ENCODE measurements around the gene LRRC7.
"Not testable (repeated sequence)": the region's sequence is repeated elsewhere in the genome, so short reads cannot be mapped to it uniquely, and the experiment has no call there.

LRRC7 gene

DNA sequence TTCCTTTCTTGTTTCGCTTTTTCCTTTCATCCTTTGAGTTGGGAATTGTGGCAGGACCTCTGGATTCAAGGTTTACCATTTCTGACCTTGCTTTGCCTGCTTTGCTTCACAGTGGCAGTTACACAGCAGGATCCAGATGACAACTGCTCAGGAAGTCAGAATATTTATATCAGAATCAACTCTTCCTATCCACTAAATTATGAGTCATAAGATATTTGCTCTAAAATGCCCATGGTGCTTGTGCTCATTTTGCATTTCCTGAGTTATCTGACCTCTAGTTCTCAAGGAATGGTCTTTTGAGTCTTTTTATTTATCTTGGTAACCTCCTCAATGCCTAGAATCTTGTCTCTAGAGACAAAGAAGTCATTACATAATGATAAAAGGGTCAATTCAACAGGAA lies 290.8 kb downstream of the LRRC7 start:
- H3K27ac ChIP-seq: no peak overlapping the region
- TF ChIP-seq, protein P1, sequence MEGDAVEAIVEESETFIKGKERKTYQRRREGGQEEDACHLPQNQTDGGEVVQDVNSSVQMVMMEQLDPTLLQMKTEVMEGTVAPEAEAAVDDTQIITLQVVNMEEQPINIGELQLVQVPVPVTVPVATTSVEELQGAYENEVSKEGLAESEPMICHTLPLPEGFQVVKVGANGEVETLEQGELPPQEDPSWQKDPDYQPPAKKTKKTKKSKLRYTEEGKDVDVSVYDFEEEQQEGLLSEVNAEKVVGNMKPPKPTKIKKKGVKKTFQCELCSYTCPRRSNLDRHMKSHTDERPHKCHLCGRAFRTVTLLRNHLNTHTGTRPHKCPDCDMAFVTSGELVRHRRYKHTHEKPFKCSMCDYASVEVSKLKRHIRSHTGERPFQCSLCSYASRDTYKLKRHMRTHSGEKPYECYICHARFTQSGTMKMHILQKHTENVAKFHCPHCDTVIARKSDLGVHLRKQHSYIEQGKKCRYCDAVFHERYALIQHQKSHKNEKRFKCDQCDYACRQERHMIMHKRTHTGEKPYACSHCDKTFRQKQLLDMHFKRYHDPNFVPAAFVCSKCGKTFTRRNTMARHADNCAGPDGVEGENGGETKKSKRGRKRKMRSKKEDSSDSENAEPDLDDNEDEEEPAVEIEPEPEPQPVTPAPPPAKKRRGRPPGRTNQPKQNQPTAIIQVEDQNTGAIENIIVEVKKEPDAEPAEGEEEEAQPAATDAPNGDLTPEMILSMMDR (conservative IDR thresholded peaks at IDR 0.05): no peak

DNA sequence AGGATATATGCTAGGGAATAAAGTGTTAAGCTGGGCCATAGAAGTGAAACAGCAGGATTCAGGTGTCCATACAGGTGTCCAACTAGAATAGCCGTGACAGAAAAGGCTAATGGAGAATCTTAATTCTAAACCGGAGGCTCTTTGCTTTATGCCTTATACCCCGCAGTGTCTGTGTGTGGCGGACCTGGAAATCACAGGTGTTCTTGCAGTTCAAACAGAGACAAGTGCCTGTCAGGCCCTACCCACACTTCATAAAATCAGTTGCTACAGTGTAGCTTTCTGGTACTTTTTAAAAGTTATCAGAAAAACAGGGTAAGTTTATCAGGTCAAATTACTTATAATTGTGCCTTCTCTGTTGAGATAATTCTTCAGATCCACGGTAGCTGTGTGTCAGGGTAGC lies 293.9 kb downstream of the LRRC7 start:
- TF ChIP-seq, protein P1 (conservative IDR thresholded peaks at IDR 0.05): no peak
- H3K27ac ChIP-seq: no peak overlapping the region

DNA sequence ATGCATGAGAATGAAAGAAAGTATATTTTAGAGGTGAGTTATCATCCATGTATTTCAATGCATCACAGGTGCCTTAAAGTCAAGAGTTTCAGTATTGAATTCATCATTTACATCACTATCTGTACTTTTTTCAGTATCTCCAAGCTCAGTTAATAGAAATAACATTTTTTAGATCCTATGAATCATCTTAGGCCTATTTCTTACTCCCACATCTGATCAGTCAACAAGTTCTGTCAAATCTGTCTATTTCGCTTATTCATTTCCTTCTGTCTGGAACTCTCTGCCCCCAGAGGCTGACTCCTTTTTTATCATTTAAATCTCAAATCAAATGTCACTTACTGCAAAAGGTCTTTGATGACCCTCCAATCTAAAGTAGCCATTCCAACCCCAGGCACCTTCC lies 295.2 kb downstream of the LRRC7 start:
- no peak overlapping the region for H3K27ac ChIP-seq
- TF ChIP-seq, protein P1 (conservative IDR thresholded peaks at IDR 0.05): no peak

DNA sequence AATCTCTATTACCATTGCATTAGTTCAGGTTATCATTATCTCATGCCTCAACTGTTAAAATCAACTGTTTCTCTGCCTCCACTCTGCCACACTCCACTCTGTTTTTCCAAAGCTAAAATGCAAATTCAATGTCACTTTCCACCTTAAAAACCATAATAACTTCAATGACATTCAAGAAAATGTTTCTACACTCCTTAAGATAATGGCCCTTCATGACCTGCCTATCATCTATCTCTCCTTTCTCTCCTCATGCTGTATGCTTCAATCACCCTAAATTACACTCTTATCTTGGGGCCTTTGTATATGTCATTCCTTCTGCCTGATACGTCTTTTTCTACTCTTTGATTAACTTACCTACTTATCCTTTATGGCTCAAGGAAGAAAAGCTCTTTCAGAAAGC lies 296.0 kb downstream of the LRRC7 start:
- TF ChIP-seq, protein P1 (conservative IDR thresholded peaks at IDR 0.05): no peak

DNA sequence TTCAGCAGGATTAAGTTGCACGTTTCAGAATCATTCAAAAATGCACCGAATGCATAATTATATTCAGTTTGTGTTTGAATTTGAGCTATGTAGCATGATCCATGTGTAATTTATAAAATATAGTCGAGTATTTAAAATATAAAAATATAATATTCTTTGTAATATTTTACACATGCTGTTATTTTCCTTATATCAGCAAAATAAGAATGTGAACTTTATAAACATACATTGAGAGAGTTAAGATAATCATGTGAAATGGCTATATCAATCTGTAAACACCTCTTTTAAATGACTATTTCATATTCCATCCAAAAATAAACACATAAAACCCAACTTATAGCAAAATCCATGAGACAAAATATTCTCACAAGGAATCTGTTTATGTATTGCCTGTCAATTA lies 303.7 kb downstream of the LRRC7 start:
- no peak overlapping the region for H3K27ac ChIP-seq
- TF ChIP-seq, protein P1 (conservative IDR thresholded peaks at IDR 0.05): no peak

More for the DNA sequence above, 296.0 kb downstream of the LRRC7 start:
- no peak overlapping the region for H3K27ac ChIP-seq

DNA sequence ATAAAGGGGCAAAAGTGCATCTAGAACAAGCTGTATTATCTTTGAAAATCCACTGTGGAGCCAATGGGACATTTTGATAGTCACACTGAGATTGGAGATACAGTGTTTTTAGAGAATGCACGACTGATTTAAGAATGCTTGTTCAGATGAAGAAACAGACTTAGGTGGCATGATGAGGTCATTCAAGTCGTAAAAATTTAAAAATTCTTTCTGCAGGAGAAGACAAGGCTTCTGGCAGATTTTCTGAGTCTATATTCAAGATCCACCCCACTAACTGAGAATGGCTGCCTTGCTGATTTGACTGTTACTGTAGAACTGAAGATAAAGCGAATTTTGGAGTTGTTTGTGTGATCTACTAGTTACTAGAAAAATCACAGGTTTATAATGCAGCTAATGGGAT lies 310.6 kb downstream of the LRRC7 start:
- H3K27ac ChIP-seq: no peak overlapping the region
- TF ChIP-seq, protein P1 (conservative IDR thresholded peaks at IDR 0.05): no peak

DNA sequence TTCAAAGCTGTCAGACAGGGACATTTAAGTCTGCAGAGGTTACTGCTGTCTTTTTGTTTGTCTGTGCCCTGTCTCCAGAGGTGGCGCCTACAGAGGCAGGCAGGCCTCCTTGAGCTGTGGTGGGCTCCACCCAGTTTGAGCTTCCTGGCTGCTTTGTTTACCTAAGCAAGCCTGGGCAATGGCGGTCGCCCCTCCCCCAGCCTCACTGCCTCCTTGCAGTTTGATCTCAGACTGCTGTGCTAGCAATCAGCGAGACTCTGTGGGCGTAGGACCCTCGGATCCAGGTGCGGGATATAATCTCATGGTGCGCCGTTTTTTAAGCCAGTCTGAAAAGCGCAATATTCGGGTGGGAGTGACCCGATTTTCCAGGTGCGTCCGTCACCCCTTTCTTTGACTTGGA lies 320.3 kb downstream of the LRRC7 start:
- not testable (repeated sequence) for H3K27ac ChIP-seq

DNA sequence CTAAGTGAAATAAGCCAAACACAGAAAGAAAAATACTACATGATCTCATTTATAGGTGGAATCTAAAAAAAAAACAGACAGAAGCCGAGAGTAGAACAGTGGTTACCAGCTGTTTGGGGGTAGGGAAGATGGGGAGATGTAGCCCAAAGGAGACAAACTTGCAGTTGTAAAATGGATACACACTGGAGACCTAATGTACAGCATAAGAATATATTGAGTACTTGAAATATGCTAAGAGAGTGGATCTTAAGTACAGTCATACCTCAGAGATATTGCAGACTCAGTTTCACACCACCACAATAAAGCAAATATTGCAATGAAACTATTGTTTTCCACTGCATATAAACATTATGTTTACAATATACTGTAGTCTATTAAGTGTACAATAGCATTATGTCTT lies 320.9 kb downstream of the LRRC7 start:
- TF ChIP-seq, protein P1 (conservative IDR thresholded peaks at IDR 0.05): no peak

More for the DNA sequence above, 320.9 kb downstream of the LRRC7 start:
- no peak overlapping the region for H3K27ac ChIP-seq
